CD1c-positive myeloid dendritic cell (primary cell): Measurements from ENCODE around the gene KIAA0319L.

Experiments used
- DNase-seq: peaks from one replicate; pipeline ENCODE4 v3.0.0-alpha.2; 2016; ENCODE audit errors: extremely low spot score

Gene KIAA0319L

DNA sequence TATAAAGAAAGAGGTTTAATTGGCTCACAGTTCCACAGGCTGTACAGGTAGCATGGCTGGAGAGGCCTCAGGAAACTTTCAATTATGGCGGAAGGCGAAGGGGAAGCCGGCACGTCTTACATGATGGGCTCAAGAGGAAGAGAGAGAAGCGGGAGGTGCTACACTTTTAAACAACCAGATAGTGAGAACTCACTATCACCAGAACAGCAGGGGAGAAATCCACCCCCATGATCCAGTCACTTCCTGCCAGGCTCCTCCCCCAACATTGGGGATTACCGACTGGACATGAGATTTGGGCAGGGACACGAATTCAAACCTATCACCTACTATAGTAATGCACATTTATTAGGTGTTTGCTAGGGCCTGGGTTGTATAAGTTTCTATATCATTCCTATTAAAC, 170.9 kb downstream of the KIAA0319L start:
- no peak for DNase-seq
